MV-4-11 (cell line): ENCODE measurements around the gene FILIP1L.

Experiments used
- DNase-seq: peaks from one replicate; lab custom pipeline; 2025; lab: John Stamatoyannopoulos, UW

Gene FILIP1L

DNA sequence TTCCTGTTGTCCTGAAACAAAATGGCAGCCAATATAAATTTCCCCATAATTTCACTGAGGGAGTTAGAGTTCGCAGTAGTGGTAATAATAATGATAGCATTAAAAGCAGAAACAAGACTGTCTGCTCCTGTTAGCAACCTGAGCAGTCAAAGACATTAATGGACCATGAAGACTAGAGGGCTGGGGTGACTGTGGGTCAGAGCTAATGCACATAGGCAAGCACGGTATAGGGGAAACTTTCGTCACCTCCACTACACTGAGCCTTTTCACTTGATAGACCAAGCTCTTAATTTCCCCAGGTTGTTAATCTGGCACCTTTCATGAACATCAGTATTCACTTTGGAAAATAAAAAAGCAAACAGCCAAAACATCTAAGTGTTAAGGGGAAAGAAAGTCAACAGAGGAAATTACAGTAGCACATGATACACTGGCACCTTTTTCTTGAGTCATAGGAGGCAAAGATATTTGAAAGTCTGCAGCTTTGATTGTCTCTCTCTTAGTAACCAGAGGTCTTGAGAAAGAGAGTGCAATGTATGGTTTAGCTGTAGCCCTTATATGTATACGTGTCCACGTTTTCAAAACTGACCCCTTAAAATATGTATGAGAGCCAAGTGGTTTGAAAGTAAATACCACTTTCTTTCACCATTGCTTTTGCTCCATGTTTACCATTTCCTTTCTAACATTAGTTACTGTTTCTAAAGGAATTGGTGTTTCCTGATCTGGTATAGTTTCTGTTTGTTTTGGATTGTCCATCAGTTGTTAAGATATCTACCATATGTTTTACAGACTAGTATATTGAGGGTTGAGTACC lies 104.8 kb downstream of the FILIP1L start:
- DNase-seq = no peak

DNA sequence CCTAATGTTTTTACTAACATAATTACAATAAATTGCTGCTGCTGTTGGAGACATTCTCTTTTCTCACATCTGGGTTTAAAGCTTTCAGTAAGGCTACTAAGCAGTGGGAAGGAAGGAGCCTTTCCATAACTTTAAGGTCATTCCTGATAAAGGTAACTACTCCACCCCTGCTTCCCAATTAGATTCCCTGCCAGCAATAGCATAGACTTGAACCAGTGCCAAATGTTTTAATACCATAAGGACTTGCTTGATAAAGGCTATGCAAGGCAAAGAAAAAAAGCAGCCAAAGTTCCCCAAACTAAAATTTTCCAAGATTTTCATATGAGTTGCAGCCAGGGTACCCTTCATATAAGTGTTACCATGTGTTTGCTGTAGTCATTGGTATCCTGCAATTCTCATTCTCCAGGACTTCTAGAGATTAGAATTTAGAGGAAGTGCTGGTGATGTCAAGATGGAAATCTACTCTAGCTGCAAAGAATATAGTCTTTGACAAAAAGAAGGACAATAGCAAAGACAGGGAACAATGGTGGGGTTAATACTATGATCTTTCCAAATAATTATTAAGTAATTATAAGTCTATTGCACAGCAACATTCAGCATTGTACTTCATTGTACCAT lies 106.1 kb downstream of the FILIP1L start:
- DNase-seq = no peak

- no peak for DNase-seq
Measured at GRCh38 chr3:100007313-100007712, 107.0 kb downstream of the FILIP1L start.

- no peak for DNase-seq
Measured at GRCh38 chr3:100006570-100007271, 107.6 kb downstream of the FILIP1L start.

GRCh38 chr3:100005665-100006393 lies 108.5 kb downstream of the FILIP1L start:
- DNase-seq = no peak

GRCh38 chr3:100004931-100005330 lies 109.4 kb downstream of the FILIP1L start:
- DNase-seq = no peak

DNA sequence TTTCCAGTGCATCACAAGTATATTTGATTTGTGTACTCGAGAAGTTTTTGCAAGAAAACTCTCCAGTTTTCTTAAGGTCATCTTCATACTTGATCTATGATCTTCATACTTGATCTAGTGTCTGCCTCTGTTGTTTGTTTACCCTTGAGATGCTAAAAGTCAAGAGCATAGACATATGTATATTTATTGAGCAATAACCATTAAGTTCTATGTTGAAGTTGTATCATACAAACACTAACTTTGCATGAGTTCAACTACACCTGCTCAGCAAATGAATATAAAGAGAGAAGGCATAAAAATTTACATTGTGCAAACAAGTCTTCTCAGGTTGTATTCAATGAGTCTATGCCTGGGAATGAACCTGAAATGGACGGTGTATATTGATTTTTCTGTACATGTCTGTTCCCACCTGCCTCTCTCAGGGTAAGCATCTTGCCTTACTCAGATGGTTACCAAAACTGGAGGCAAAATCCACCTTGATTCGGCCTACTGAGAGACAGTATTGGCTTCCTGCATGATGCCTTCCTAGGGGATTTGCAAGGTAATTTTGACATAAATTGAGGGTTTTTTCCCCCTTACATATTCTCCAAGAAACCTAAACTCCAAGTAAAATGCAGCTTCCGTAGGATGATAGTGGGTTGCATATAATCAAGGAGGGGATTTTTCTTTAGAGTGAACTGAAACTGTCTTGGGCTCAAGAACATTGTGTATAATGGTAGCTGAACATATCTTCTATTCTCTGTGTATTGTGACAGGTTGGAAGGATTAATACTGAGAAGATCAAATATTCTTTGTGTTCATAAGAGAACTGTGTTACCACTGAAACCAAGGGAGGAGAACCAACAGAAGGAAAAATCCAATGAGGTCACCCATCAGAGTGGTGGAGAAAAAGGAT lies 110.4 kb downstream of the FILIP1L start:
- DNase-seq = no peak

- DNase-seq = no peak
Measured at GRCh38 chr3:100002599-100003350, 111.5 kb downstream of the FILIP1L start.

DNA sequence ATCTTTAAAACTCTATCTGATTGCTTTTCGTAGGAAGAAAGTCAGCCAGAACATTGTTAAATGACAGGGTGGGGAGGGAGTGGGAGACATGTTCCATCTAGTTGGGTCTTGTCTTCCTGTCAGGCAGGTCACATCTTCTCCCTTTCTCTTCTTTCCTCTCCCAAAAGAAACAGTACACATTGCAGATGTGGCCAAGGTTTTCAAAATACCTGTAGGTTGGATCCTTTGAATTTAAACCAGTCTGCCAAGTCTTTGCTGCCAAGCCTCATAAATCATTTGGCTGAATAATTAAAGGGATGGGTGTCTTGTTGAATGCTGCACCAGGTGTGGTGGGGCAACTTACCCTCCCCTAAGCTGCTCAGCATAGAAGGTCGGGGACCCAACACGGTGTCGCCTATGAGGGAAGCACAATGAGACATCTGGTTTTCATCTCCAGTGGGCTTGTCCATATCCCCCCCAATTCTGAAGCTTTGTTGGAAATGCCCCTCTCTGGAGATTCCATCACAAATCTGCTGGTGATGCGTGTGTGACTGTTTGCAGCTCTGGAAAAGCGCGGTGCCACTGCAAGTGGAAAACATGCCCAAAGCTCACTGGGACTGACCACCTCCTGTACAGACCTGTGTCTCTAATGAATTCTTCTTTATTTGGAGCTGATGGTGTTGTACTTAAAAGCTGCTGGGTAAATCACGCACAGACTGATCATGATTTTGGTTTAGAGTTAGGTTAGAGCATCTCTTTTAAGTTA lies 112.6 kb downstream of the FILIP1L start:
- no peak for DNase-seq

- DNase-seq = no peak
Measured at GRCh38 chr3:100001083-100001482, 113.2 kb downstream of the FILIP1L start.

- no peak for DNase-seq
Measured at GRCh38 chr3:99999536-99999935, 114.8 kb downstream of the FILIP1L start.

- no peak for DNase-seq
Measured at GRCh38 chr3:99997293-99997692, 117.0 kb downstream of the FILIP1L start.

- DNase-seq = no peak
Measured at GRCh38 chr3:99990179-99990578, 124.1 kb downstream of the FILIP1L start.

DNA sequence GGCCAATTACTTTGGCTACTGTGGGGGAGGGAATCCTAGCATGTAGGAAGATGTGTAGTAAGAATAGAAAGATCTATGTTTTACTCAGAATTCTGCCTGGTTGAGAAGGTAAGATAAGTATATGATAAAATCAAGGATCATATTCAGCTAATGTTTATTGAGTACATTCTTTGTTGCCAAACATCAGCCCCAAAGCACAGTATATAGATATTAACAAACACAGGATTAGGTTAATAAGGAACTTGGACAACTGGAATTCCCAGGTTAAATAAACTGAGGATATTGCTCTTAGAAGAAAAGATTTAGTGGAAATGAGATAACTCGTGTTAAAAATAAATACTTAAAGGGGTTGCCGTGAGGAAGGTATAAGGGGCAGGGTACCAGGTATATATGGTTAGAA lies 129.6 kb downstream of the FILIP1L start:
- no peak for DNase-seq

GRCh38 chr3:99984139-99984538 lies 130.2 kb downstream of the FILIP1L start:
- no peak for DNase-seq

- DNase-seq = no peak
Measured at GRCh38 chr3:99982650-99983049, 131.7 kb downstream of the FILIP1L start.

DNA sequence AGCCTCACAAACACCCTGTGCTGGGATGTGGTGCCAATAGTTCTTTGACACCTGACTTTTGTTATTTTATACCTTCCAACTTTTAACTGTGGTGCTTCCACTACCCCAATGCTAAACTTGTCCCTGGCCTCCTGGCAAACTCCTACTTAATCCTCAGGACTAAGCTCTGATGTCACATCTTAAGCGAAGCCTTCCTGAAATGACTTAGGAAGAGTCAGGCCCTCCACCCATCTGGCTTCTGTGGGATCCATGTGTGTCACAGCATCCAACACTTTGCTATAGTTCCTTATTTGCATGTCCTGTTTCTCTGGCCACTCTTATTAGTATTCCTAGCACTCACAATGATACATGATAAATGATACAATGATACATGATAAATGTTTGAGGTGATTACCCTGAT lies 133.2 kb downstream of the FILIP1L start:
- no peak for DNase-seq

GRCh38 chr3:99980606-99981005 lies 133.7 kb downstream of the FILIP1L start:
- no peak for DNase-seq

DNA sequence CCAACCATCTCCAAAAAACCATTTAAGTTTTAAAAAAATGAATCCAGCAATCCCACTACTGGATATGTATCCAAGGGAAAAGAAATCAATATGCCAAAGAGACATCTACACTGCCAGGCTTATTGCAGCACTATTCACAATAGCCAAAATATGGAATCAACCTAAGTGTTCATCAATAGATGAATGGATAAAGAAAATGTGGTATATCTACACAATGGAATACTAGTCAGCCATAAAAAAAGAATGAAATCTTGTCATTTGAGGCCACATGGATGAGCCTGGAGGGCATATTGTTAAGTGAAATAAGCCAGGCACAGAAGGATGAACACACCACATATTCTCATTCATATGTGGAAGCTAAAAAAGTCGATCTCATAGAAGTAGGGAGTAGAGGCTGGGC lies 136.1 kb downstream of the FILIP1L start:
- DNase-seq = no peak

- no peak for DNase-seq
Measured at GRCh38 chr3:99976584-99976983, 137.7 kb downstream of the FILIP1L start.
